KOPT-K1 (cell line): Measurements from ENCODE around the gene TSPYL2.

ENCODE experiments used
- H3K27ac ChIP-seq: fragments of 200-600 bp; sonication (generic); 2 replicates; pipeline ENCODE4 v1.5.1; 2016; ENCODE audit warnings: antibody characterized with exemption, mild to moderate bottlenecking, low read depth, low read length; ENCODE audit not compliant: poor library complexity, severe bottlenecking
- H3K36me3 ChIP-seq: fragments of 200-600 bp; sonication (generic); 2 replicates; pipeline ENCODE4 v1.5.1; 2017; ENCODE audit warnings: antibody characterized with exemption, mild to moderate bottlenecking, low read length, moderate library complexity; ENCODE audit not compliant: insufficient read depth
- H3K9me3 ChIP-seq: fragments of 200-600 bp; sonication (generic); 2 replicates; pipeline ENCODE4 v1.5.1; 2017; ENCODE audit warnings: antibody characterized with exemption, low read length, mild to moderate bottlenecking; ENCODE audit not compliant: insufficient read depth, poor library complexity, severe bottlenecking

TSPYL2 gene

GRCh38 chrX:53089224-53089842 is 7.2 kb downstream of the TSPYL2 start:
- Histone ChIP-seq H3K9me3 (no peaks in the 10 kb centered on the region), H3K27ac (no peak overlapping the region), H3K36me3 (peaks cover 31% of the 10 kb centered on the region)

GRCh38 chrX:53089925-53090324 is 7.8 kb downstream of the TSPYL2 start:
- H3K27ac ChIP-seq: no peak overlapping the region
- no peaks in the 10 kb centered on the region for H3K9me3 ChIP-seq
- H3K36me3 ChIP-seq: peaks cover 28% of the 10 kb centered on the region

GRCh38 chrX:53091354-53091753 is 9.2 kb downstream of the TSPYL2 start:
- peaks cover 14% of the 10 kb centered on the region for H3K36me3 ChIP-seq
- H3K9me3 ChIP-seq: no peaks in the 10 kb centered on the region
- H3K27ac ChIP-seq: no peak overlapping the region

- Histone ChIP-seq H3K9me3 (no peaks in the 10 kb centered on the region), H3K27ac (peak overlapping the region; percentile 65), H3K36me3 (no peaks in the 10 kb centered on the region)
Observed at GRCh38 chrX:53093177-53093655, 11.0 kb downstream of the TSPYL2 start.

GRCh38 chrX:53093748-53094581 is 11.8 kb downstream of the TSPYL2 start, which contains the start of gene KANTR:
KANTR (plus strand) TSS chrX:53094142; CDS start chrX:53124273, 30,131 bp downstream.
- Histone ChIP-seq H3K27ac (peak within 1 kb of the TSS; percentile 65), H3K36me3 (peaks cover under 1% of the 10 kb centered on the region; the same call in 1 of the 2 replicates), H3K9me3 (no peaks in the 10 kb centered on the region)

GRCh38 chrX:53094582-53094905 is 12.4 kb downstream of the TSPYL2 start:
- H3K9me3 ChIP-seq: no peaks in the 10 kb centered on the region
- H3K27ac ChIP-seq: peak overlapping the region; percentile 65
- peaks cover 7% of the 10 kb centered on the region; the same call in 1 of the 2 replicates for H3K36me3 ChIP-seq

- H3K36me3 ChIP-seq: peaks cover 13% of the 10 kb centered on the region; the same call in 1 of the 2 replicates
- no peaks in the 10 kb centered on the region for H3K9me3 ChIP-seq
- H3K27ac ChIP-seq: no peak overlapping the region
Observed at GRCh38 chrX:53095796-53096195, 13.6 kb downstream of the TSPYL2 start.

- no peaks in the 10 kb centered on the region for H3K9me3 ChIP-seq
- no peak overlapping the region for H3K27ac ChIP-seq
Observed at GRCh38 chrX:53114864-53115549, 32.8 kb downstream of the TSPYL2 start.

GRCh38 chrX:53115550-53115874 is 33.3 kb downstream of the TSPYL2 start:
- no peaks in the 10 kb centered on the region for H3K9me3 ChIP-seq
- H3K27ac ChIP-seq: no peak overlapping the region
- no peaks in the 10 kb centered on the region; the same call in 1 of the 2 replicates for H3K36me3 ChIP-seq

More at GRCh38 chrX:53114864-53115549, 32.8 kb downstream of the TSPYL2 start:
- H3K36me3 ChIP-seq: peaks cover 4% of the 10 kb centered on the region; the same call in 1 of the 2 replicates

- no peak overlapping the region for H3K27ac ChIP-seq
- no peaks in the 10 kb centered on the region for H3K9me3 ChIP-seq
- H3K36me3 ChIP-seq: no peaks in the 10 kb centered on the region; the same call in 1 of the 2 replicates
Observed at GRCh38 chrX:53116101-53116500, 33.9 kb downstream of the TSPYL2 start.

GRCh38 chrX:53122013-53122412 is 39.8 kb downstream of the TSPYL2 start:
- H3K27ac ChIP-seq: no peak overlapping the region

GRCh38 chrX:53125506-53125905 is 43.3 kb downstream of the TSPYL2 start:
- no peaks in the 10 kb centered on the region for H3K9me3 ChIP-seq
- no peak overlapping the region for H3K27ac ChIP-seq
- no peaks in the 10 kb centered on the region for H3K36me3 ChIP-seq

More at GRCh38 chrX:53122013-53122412, 39.8 kb downstream of the TSPYL2 start:
- H3K36me3 ChIP-seq: no peaks in the 10 kb centered on the region
- H3K9me3 ChIP-seq: no peaks in the 10 kb centered on the region

- Histone ChIP-seq H3K9me3 (no peaks in the 10 kb centered on the region), H3K36me3 (no peaks in the 10 kb centered on the region), H3K27ac (no peak overlapping the region)
Observed at GRCh38 chrX:53126377-53126776, 44.2 kb downstream of the TSPYL2 start.

- Histone ChIP-seq H3K27ac (no peak overlapping the region), H3K9me3 (no peaks in the 10 kb centered on the region), H3K36me3 (no peaks in the 10 kb centered on the region; the same call in 1 of the 2 replicates)
Observed at GRCh38 chrX:53128097-53128749, 46.1 kb downstream of the TSPYL2 start.

- no peaks in the 10 kb centered on the region for H3K9me3 ChIP-seq
- no peaks in the 10 kb centered on the region; the same call in none of the 2 replicates for H3K36me3 ChIP-seq
- no peak overlapping the region for H3K27ac ChIP-seq
Observed at GRCh38 chrX:53133400-53133799, 51.2 kb downstream of the TSPYL2 start.
